A549 (cell line): ENCODE data around the gene KLHL35. TPM values are rescaled to one million over a fixed set of nuclear protein-coding genes. Genes with fewer than 3 reads are reported as not detected.

Experiments
- ATAC-seq, 2 experiments: fragments of 200-7000 bp in 1 of 2; fragments of >200 bp in 1 of 2; cut with Nextera tagmentation in 1 of 2; cut with Tn5 transposase in 1 of 2; 3 replicates each; pipeline versions ENCODE4 v1.8.0 to v1.9.1; 2018 to 2020; ENCODE audit warnings: mild to moderate bottlenecking in 1 of 2, moderate library complexity in 1 of 2
- CTCF ChIA-PET: fragments of 300-600 bp; sonication (Branson Sonifier 250); formaldehyde crosslinking; extraction: SDS; loops from one replicate; lab custom pipeline; 2021; ENCODE audit warnings: antibody characterized with exemption, inconsistent platforms; lab: Yijun Ruan, JAX
- POLR2A ChIA-PET: fragments of 350-600 bp; formaldehyde crosslinking; extraction: SDS; loops from one replicate; lab custom pipeline; 2021; ENCODE audit warnings: antibody characterized with exemption, inconsistent platforms; lab: Yijun Ruan, JAX
- DNase-seq, 2 experiments: peaks; one replicate each; pipeline versions ENCODE4 v3.0.0 to v3.0.0-alpha.2; 2011 to 2016; ENCODE audit warnings: low read depth in 1 of 2, low spot score in 1 of 2
- FAIRE-seq: peaks from 2 replicates; lab custom pipeline; 2011; peaks lifted over from hg19 to GRCh38; lab: Jason Lieb, UNC
- H3K27ac ChIP-seq, 2 experiments: fragments of >200 bp; sonication (Bioruptor Twin); formaldehyde crosslinking; 3 replicates each; pipeline ENCODE4 v1.5.1; 2016 to 2017
- H3K4me1 ChIP-seq: fragments of >200 bp; sonication (Bioruptor Twin); formaldehyde crosslinking; 3 replicates; pipeline ENCODE4 v1.6.1; 2016
- H3K4me2 ChIP-seq: fragments of >200 bp; sonication (Bioruptor Twin); formaldehyde crosslinking; 3 replicates; pipeline ENCODE4 v1.6.1; 2016
- H3K4me3 ChIP-seq: fragments of >200 bp; sonication (Bioruptor Twin); formaldehyde crosslinking; 3 replicates; pipeline ENCODE4 v1.5.1; 2016
- H3K9me3 ChIP-seq: fragments of >200 bp; sonication (Bioruptor Twin); formaldehyde crosslinking; 3 replicates; pipeline ENCODE4 v1.6.1; 2016
- BCL3 ChIP-seq: fragments of >200 bp; sonication (Bioruptor Twin); formaldehyde crosslinking; IDR thresholded peaks from 3 replicates; pipeline ENCODE4 v1.6.1; 2016
- E2F6 ChIP-seq: IDR thresholded peaks from 2 replicates; pipeline ENCODE4 v1.6.1; 2012; ENCODE audit warnings: low read depth, borderline replicate concordance
- EHF ChIP-seq: fragments of 250-450 bp; sonication (Bioruptor Pico); IDR thresholded peaks from 2 replicates; pipeline ENCODE4 v1.5.0; 2020; ENCODE audit warnings: mild to moderate bottlenecking
- EHMT2 ChIP-seq: fragments of 200-600 bp; sonication (generic); IDR thresholded peaks from 2 replicates; pipeline ENCODE4 v1.6.1; 2016; ENCODE audit warnings: antibody characterized with exemption, low read depth, mild to moderate bottlenecking, moderate library complexity
- ELK1 ChIP-seq: fragments of 150-350 bp; IDR thresholded peaks from 2 replicates; pipeline ENCODE4 v1.6.1; 2014; ENCODE audit warnings: low read depth, mild to moderate bottlenecking, low read length
- EP300 ChIP-seq, 2 experiments: fragments of >200 bp; sonication (Bioruptor Twin); formaldehyde crosslinking; IDR thresholded peaks; 2 replicates in 1 of 2; 3 replicates in 1 of 2; pipeline ENCODE4 v1.6.1; 2016 to 2017
- ESRRA ChIP-seq: fragments of 150-350 bp; IDR thresholded peaks from 2 replicates; pipeline ENCODE4 v1.6.1; 2014; ENCODE audit warnings: mild to moderate bottlenecking, low read length, borderline replicate concordance
- FOSL2 ChIP-seq, 2 experiments: fragments of 450-650 bp in 1 of 2; fragments of >200 bp in 1 of 2; sonication (Bioruptor Twin) in 1 of 2; formaldehyde crosslinking; IDR thresholded peaks; 2 replicates each; pipeline versions ENCODE4 v1.5.0 to v1.6.1; 2016 to 2020; ENCODE audit warnings: mild to moderate bottlenecking in 1 of 2, moderate library complexity in 1 of 2
- GATA3 ChIP-seq: IDR thresholded peaks from 2 replicates; pipeline ENCODE4 v1.6.1; 2012; ENCODE audit warnings: borderline replicate concordance
- HEYL ChIP-seq: fragments of 250-450 bp; sonication (Bioruptor Pico); IDR thresholded peaks from 2 replicates; pipeline ENCODE4 v1.8.0; 2021; ENCODE audit warnings: mild to moderate bottlenecking, moderate library complexity
- HMGXB4 ChIP-seq: fragments of 250-450 bp; sonication (Bioruptor Pico); IDR thresholded peaks from 2 replicates; pipeline ENCODE4 v1.5.0; 2021; ENCODE audit warnings: mild to moderate bottlenecking, moderate library complexity, borderline replicate concordance
- HOXB13 ChIP-seq: fragments of 250-450 bp; sonication (Bioruptor Pico); IDR thresholded peaks from 2 replicates; pipeline ENCODE4 v1.5.0; 2020; ENCODE audit warnings: low read depth, mild to moderate bottlenecking, moderate library complexity
- HOXB5 ChIP-seq: fragments of 250-450 bp; sonication (Bioruptor Pico); IDR thresholded peaks from 2 replicates; pipeline ENCODE4 v1.5.0; 2020; ENCODE audit warnings: mild to moderate bottlenecking, moderate library complexity
- MAX ChIP-seq: IDR thresholded peaks from 2 replicates; pipeline ENCODE4 v1.6.1; 2012
- MAZ ChIP-seq: fragments of 150-350 bp; IDR thresholded peaks from 2 replicates; pipeline ENCODE4 v1.6.1; 2014; ENCODE audit warnings: antibody characterized with exemption, low read depth, low read length, borderline replicate concordance
- NFE2L2 ChIP-seq: fragments of 150-350 bp; conservative IDR thresholded peaks from 2 replicates; pipeline ENCODE4 v1.6.1; 2014; ENCODE audit warnings: low read length
- NR3C1 ChIP-seq: fragments of >200 bp; sonication (Bioruptor Twin); formaldehyde crosslinking; IDR thresholded peaks from 3 replicates; pipeline ENCODE4 v1.6.1; 2017
- RAD21 ChIP-seq, 2 experiments: fragments of >200 bp in 1 of 2; sonication (Bioruptor Twin) in 1 of 2; formaldehyde crosslinking in 1 of 2; IDR thresholded peaks in 1 of 2; conservative IDR thresholded peaks in 1 of 2; 2 replicates in 1 of 2; 3 replicates in 1 of 2; pipeline ENCODE4 v1.6.1; 2012 to 2018; ENCODE audit warnings: inconsistent platforms in 1 of 2
- RCOR1 ChIP-seq: fragments of 150-350 bp; IDR thresholded peaks from 2 replicates; pipeline ENCODE4 v1.6.1; 2014; ENCODE audit warnings: antibody characterized with exemption, low read length, low read depth
- RFX5 ChIP-seq: fragments of 450-650 bp; IDR thresholded peaks from 2 replicates; pipeline ENCODE4 v1.7.1; 2014; ENCODE audit warnings: antibody characterized with exemption, mild to moderate bottlenecking, moderate library complexity
- RNF2 ChIP-seq: fragments of 200-600 bp; sonication (generic); IDR thresholded peaks from 2 replicates; pipeline ENCODE4 v1.6.1; 2016; ENCODE audit warnings: low read depth, mild to moderate bottlenecking, antibody characterized with exemption, moderate library complexity, borderline replicate concordance
- SREBF2 ChIP-seq: fragments of 450-650 bp; IDR thresholded peaks from 2 replicates; pipeline ENCODE4 v1.6.1; 2014; ENCODE audit warnings: mild to moderate bottlenecking, moderate library complexity
- TP53 ChIP-seq: fragments of 250-450 bp; sonication (Bioruptor Pico); IDR thresholded peaks from 2 replicates; pipeline ENCODE4 v1.5.0; 2021; ENCODE audit warnings: mild to moderate bottlenecking, moderate library complexity
- WGBS: methylation state at CpG from one replicate; pipeline ENCODE4 v1.1.6; 2017; ENCODE audit errors: missing lambda C conversion rate; 5-methylcytosine and 5-hydroxymethylcytosine counted together
- polyA plus RNA-seq, 4 experiments: library from polyadenylated mRNA; depleted of rRNA in 3 of 4; stranded (reverse); fragments of >200 nt; fragmentation: RNase III in 1 of 4; extraction: RNeasy Plus Mini Kit Qiagen cat#74134 plus additional on column Dnase treatment in 1 of 4; gene quantifications; 2 replicates in 3 of 4; 3 replicates in 1 of 4; pipeline ENCODE4 v1.2.3, GENCODE V29; 2011 to 2017

Gene KLHL35
- polyA plus RNA-seq, 2 of the 4 experiments (the other 2 are of a cell fraction) = 0.56 to 1.0 TPM

GRCh38 chr11:75449776-75450175 lies 16.8 kb upstream of the KLHL35 start:
- Histone ChIP-seq H3K4me2 (no peak overlapping the region), H3K4me3 (no peak overlapping the region), H3K9me3 (no peaks in the 10 kb centered on the region), H3K27ac (no peak overlapping the region), H3K4me1 (peaks cover 12% of the 10 kb centered on the region; the same call in 1 of the 3 replicates)
- 80% methylated on average over 9 of the region's 11 CpGs for WGBS
- ChIA-PET CTCF (interaction anchor here (1.1 to 1.2 kb wide), 2 partner anchors 79 to 81 kb away, joined by 3 to 5 read pairs; no protein-coding TSS in a partner anchor), POLR2A (no interaction called here)
- ATAC-seq (no peak), DNase-seq (no peak), FAIRE-seq (no peak)
- no peak for TF ChIP-seq HEYL (CRISPR knock-in tag)
- TF ChIP-seq MAZ = no peak
- no peak for TF ChIP-seq EP300 (IDR thresholded peaks at IDR 0.05)

- H3K4me1 ChIP-seq = peaks cover 7% of the 10 kb centered on the region; the same call in 1 of the 3 replicates
- H3K4me2 ChIP-seq = no peak overlapping the region
- ChIA-PET POLR2A (no interaction called here), CTCF (interaction anchor here (1.1 to 1.7 kb wide), 3 partner anchors 79 to 83 kb away, joined by 3 to 19 read pairs (median 5); no protein-coding TSS in a partner anchor)
- H3K4me3 ChIP-seq = no peak overlapping the region
- no peak for FAIRE-seq
- no peaks in the 10 kb centered on the region for H3K9me3 ChIP-seq
- no peak for DNase-seq
- H3K27ac ChIP-seq = no peak overlapping the region
- TF ChIP-seq EHMT2 (no peak), E2F6 (no peak), NR3C1 (no peak), EHF (CRISPR knock-in tag) (no peak), RAD21 (conservative IDR thresholded peaks at IDR 0.05 in 1 of 2, IDR thresholded peaks at IDR 0.05 in 1 of 2) (no peak), RCOR1 (no peak), HEYL (CRISPR knock-in tag) (no peak), HMGXB4 (CRISPR knock-in tag) (no peak)
- no peak for ATAC-seq
- 66% methylated on average over 9 of the region's 10 CpGs for WGBS
These were observed 16.3 kb upstream of the KLHL35 start for GRCh38 chr11:75449271-75449670.

- TF ChIP-seq FOSL2 (IDR thresholded peaks at IDR 0.05) = no peak
- no peak for TF ChIP-seq FOSL2 (CRISPR knock-in tag; IDR thresholded peaks at IDR 0.05)
- no peak for TF ChIP-seq RNF2
- TF ChIP-seq ELK1 = no peak
- no peak for TF ChIP-seq NFE2L2
- TF ChIP-seq HOXB5 (CRISPR knock-in tag) = no peak
- no peak for TF ChIP-seq TP53 (CRISPR knock-in tag)
- no peak for TF ChIP-seq SREBF2
- no peak for TF ChIP-seq BCL3
- no peak for TF ChIP-seq ESRRA
- no peak for TF ChIP-seq GATA3
- TF ChIP-seq MAX = no peak
- TF ChIP-seq HOXB13 (CRISPR knock-in tag) = no peak
- no peak for TF ChIP-seq RFX5
- TF ChIP-seq EHMT2 = no peak
- TF ChIP-seq, all 56 proteins: peak for 0
- ChIA-PET CTCF (no interaction called here), POLR2A (no interaction called here)
- FAIRE-seq (no peak), DNase-seq (no peak), ATAC-seq (no peak)
- no peaks in the 10 kb centered on the region for H3K4me1 ChIP-seq
- H3K9me3 ChIP-seq = no peaks in the 10 kb centered on the region
- WGBS = 65% methylated on average over 5 of the region's 5 CpGs
- no peak overlapping the region for H3K4me2 ChIP-seq
- no peak overlapping the region for H3K27ac ChIP-seq
- H3K4me3 ChIP-seq = no peak overlapping the region
These were observed 14.4 kb upstream of the KLHL35 start for GRCh38 chr11:75447415-75447814.
